T follicular helper cell (primary cell): Measurements from ENCODE around the gene RBMS1.
A peak's percentile ranks its signal among the peaks of the same experiment; 100 is the strongest.
"Not testable (repeated sequence)": the region's sequence is repeated elsewhere in the genome, so short reads cannot be mapped to it uniquely, and the experiment has no call there.

Source experiments
- DNase-seq: peaks from one replicate; pipeline ENCODE4 v3.0.0-alpha.2; 2020; ENCODE audit warnings: low read depth

The RBMS1 gene

GRCh38 chr2:160501370-160501769, 7.8 kb upstream of the RBMS1 start:
- DNase-seq = no peak

- DNase-seq = no peak
These were observed 6.3 kb upstream of the RBMS1 start for GRCh38 chr2:160499865-160500264.

- no peak for DNase-seq
These were observed 4.5 kb upstream of the RBMS1 start for GRCh38 chr2:160498137-160498536.

GRCh38 chr2:160494201-160494644, 616 bp upstream of the RBMS1 start:
- no peak for DNase-seq

- DNase-seq = peak; percentile 31
These were observed 993 bp downstream of the RBMS1 start for GRCh38 chr2:160492401-160493226.

- no peak for DNase-seq
These were observed 1.7 kb downstream of the RBMS1 start for GRCh38 chr2:160491911-160492371.

- DNase-seq = no peak
These were observed 2.6 kb downstream of the RBMS1 start for GRCh38 chr2:160490733-160491685.

- DNase-seq = no peak
These were observed 4.5 kb downstream of the RBMS1 start for GRCh38 chr2:160489111-160489510.

- not testable (repeated sequence) for DNase-seq
These were observed 5.3 kb downstream of the RBMS1 start for GRCh38 chr2:160488289-160488688.

- DNase-seq = no peak
These were observed 7.3 kb downstream of the RBMS1 start for GRCh38 chr2:160486341-160486740.

- DNase-seq = no peak
These were observed 8.6 kb downstream of the RBMS1 start for GRCh38 chr2:160484859-160485520.

- DNase-seq = no peak
These were observed 10.9 kb downstream of the RBMS1 start for GRCh38 chr2:160482673-160483072.

GRCh38 chr2:160479269-160479668, 14.3 kb downstream of the RBMS1 start:
- no peak for DNase-seq

- DNase-seq = no peak
These were observed 14.9 kb downstream of the RBMS1 start for GRCh38 chr2:160478660-160479059.

- no peak for DNase-seq
These were observed 16.6 kb downstream of the RBMS1 start for GRCh38 chr2:160477032-160477431.

- DNase-seq = no peak
These were observed 18.5 kb downstream of the RBMS1 start for GRCh38 chr2:160474891-160475787.

- DNase-seq = no peak
These were observed 19.3 kb downstream of the RBMS1 start for GRCh38 chr2:160474319-160474645.

GRCh38 chr2:160473468-160474318, 19.9 kb downstream of the RBMS1 start:
- DNase-seq = no peak

GRCh38 chr2:160472839-160473251, 20.8 kb downstream of the RBMS1 start:
- no peak for DNase-seq

- DNase-seq = no peak
These were observed 21.7 kb downstream of the RBMS1 start for GRCh38 chr2:160471950-160472349.
